ENCODE measurements around the gene BLID. TPM values are rescaled to one million over a fixed set of nuclear protein-coding genes. Genes with fewer than 3 reads are reported as not detected.

BLID gene
- total RNA-seq, 1 experiment from 2014 or later, result not detected

DNA sequence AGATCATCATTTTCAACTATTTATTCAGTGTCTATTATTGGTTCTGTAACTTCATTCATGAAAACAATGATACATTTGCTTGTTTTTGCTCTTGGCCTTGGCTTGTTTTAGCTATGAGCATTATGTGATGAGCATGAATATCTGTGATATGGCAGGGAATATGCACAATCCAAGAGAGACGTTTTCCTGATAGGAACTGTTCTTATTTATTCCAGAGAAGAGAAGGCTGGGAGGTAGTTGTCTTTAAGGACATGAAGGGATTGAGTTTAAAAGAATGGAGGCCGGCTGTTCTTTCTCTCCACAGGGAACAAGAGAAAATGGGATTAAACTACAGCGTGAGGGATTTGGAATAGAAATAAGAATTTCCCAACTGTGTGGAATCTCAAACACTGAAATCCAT, 30.3 kb downstream of the BLID start:
- DNase-seq (ENCODE audit: extremely low read depth, low read depth), result no peak

DNA sequence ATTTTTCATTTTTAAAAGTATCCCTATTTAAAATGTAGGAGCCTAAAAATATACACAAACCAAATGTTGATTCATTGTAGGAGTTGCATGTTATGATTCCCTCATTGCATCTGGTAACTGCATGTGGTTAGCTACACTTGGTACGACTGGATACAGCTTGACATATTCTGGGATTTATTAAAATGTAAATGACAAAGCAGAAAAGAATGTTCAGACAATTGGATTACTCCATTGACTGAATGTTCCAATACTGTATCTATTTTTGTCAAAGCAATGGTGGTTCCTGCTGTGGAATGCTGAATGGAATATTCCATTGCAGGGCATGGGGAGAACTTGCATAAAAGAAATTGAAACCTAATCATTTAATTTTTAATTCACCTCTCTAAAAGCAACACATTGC, 30.8 kb downstream of the BLID start:
- DNase-seq (ENCODE audit: extremely low read depth, low read depth), result no peak

DNA sequence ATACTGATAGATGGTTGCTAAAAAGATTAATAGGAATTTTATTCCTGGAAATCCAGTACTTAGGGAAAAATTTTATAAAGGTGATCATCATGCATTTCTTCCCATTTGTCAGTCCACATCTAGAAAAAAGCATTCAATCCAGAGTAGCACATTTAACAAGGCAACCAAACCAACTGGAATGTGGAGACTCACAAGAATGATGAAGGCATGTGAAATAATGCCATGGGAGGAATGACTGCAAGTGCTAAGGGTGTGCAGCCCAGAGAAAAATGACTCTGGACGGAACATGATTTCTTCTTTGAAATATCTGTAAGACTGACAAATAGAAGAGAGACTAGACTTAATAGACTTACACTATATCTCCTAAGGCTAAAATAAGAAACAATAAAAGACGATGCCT, 33.8 kb downstream of the BLID start:
- DNase-seq (ENCODE audit: extremely low read depth, low read depth), result no peak

DNA sequence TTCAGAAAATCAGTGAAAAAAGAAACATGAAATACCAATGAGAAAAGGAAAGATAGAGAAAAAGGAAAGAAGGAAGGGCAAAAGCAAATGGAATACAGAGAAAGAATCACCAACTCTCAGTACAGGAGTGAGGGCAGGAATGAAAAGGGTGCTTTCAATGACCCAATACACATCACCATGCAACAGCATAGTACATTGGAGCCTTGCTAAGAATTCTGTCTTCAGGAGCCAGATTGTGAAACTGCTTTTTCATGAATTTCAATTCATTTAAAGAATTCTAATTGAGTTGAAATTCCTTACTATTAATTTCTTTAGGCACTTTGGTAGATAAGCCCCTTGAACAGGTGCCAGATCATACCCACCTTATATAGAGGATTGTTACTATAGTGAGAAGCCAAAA, 34.9 kb downstream of the BLID start:
- DNase-seq (ENCODE audit: extremely low read depth, low read depth), result no peak

DNA sequence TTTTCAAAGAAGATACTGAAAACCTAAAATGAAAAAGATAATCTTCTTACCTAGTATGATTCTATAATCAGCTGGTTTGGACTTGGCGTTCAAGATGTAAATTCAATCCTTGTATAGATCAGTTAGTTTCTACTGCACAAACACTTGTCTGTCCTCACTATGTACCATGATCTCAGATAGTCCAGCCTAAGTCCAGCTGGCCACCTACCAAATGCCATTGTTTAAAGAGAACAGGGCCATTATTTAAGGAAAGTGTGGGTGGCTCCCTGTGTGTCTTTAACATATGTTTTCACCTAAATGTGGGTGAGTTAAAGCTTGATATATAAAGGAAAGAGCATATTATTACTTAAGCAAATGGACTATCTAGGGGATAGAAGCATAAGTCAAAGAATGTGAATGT, 38.6 kb downstream of the BLID start:
- DNase-seq (ENCODE audit: extremely low read depth, low read depth), result no peak

DNA sequence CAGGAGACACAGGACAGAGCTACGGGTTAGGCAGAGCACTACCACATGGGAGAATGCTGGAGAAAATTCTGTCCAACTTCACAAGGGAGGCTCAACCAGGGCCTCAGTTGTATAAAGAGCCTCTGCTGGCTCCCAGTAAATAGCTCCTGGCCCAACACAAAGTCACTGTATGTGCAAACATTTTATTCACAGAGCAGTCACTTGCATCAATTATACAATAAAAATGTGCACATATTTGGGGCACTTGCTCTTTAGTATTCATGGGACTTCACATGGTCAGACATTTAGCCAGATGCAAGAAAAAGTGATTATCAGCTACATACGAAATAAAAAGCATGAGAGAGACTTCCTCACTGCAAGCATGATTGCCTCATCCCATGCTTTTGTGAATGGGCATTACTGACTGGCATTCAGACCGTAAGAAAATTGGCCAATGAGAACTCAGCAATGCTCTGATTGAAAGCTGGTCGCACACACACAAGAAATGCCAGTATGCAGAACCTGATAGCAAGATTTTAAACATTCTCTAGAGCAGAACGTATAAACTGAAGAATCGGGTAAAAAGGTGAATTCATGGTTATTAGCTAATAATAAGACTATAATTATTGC, 39.4 kb downstream of the BLID start:
- DNase-seq (ENCODE audit: extremely low read depth, low read depth), result no peak

DNA sequence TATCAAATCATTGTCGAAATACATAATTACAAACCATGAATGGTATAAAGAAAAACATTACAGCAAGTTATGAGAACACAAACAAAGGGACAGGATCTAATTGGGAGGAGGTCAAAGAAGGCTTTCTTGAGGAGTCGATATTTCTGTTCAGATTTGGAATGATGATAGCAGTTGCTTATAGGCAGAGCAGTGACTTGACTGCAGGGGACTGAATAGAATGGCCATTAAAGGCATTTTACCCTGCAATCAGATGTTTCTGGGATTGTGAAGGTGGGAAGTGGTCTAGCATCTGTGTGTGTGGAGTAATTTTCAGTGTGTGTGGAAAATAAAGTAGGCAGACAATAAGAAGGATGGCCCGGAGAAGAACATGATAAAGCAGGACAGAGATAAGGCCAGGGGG, 41.0 kb downstream of the BLID start:
- DNase-seq (ENCODE audit: extremely low read depth, low read depth), result no peak

DNA sequence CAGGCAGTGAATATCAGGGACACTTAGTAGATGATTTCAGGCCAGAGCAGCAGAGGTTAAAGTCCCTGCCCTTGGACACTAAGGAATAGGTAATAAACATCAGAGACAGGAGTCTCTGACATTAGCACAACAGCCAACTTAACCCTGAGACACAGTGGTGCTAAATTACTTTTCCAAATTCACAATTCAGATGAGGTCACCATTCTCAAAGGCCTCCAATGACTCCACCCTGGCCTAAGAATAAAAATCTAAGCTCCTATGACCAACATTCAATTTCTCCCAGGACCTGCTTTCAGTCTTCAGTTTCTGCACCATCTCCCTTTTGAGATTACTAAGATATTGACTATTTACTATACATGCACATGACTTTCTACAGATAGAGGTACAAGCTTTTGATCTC, 42.0 kb downstream of the BLID start:
- DNase-seq (ENCODE audit: extremely low read depth, low read depth), result no peak

DNA sequence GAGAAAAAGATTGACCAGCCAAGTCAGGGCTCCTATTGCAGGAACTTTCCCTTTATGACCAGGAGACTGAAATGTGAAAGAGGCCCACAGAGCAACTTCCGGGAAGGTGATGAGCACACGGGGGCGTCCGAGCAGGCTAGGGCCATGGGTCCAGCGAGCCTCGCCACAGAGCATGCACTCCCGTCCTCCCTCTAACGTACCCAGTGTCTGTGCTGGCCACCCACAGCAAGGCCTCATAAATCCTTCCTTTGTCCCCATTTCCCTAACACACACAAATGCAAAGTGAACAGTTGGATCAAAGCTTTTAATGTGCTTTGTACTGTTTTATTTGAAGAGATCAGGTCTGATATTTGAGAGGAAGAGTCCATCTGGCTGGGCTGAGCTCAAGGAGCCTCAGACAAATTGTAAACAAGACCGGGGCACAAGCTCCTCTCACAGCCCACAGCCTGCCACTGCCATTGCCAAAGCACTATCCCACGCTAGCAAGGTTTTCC, 44.3 kb downstream of the BLID start:
- DNase-seq (ENCODE audit: extremely low read depth, low read depth), result no peak

DNA sequence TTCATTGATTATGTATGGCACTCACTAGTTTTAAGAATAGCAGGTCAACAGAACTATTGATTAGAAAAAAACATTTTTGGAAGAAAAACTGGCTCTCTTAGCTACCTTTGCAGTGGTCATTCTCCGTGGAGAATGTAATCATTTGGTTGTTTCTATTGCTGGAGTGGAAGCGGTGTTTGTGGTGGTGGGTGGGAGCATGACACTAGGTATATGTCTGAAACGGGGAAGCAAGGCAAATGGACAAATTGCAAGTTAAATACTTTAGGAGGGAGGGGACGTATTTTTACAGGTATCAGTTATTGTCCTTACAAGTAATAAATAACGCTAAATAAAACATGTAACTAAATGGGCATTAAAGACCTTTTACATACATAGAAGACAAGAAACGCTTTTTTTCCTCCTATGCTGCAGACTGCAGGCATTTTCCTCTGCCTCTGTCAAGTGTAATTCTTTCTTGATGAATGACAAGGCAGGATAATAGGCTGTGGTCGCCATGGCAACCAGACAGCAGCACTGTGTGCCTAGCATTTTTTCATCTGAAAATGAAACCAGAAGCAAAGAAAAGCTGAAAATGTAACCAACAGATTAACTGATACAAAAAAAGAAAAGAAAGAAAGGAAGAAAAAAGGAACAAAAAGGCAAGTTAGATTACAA, 46.2 kb downstream of the BLID start:
- no peak for DNase-seq (ENCODE audit: extremely low read depth, low read depth)

DNA sequence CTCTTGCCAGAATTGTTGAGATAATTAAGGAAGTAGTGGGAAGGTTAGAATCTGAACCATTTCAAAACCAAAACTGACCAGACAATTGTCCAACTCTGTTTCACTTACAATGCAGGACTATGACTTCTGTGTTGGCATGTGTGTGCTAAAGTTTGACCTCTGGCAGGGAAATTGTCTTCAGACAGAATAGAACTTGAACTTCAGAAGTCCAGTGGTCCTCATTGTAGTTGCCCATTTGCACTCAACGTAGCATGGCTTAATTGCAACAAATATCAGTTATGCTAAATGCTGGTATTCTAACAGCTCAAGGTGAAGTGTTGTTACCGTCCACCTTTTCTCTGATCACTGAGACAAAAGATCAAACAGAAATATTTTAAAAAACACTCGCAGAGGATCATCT, 47.2 kb downstream of the BLID start:
- no peak for DNase-seq (ENCODE audit: extremely low read depth, low read depth)

DNA sequence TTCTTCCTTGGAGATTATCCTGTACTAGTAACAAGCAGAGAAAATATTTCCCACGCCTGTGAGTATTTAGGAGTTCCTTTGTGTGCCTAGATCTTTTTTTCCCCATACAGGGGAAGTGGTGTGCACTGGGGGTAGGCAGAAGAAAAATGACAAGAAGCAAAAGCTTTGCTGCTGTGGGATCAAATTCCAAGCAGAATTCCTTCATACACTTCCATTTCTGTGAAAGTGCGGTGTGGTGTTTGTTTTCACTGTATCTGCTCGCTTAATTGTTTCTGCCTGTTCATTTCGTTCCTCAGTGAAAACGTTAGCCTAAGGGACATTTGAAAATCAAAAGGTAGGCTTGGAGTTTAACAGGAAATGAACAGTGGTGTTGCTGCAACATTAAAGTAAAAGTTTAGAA, 47.9 kb downstream of the BLID start:
- DNase-seq (ENCODE audit: extremely low read depth, low read depth), result no peak

Small RNAs within 50 kb of the gene (small RNA-seq; reads per million reads assigned to genes)
- gene MIR100 (6.9 to 75.2 reads per million in 2 experiments), gene MIR125B1 (0.31 to 7.2 reads per million in 2 experiments), gene MIRLET7A2 (0.23 to 5.4 reads per million in 2 experiments)

Data from NCI-H460 (cell line).